HEK293T (cell line): ENCODE measurements around the gene FILIP1L.

ENCODE experiments used
- BHLHE40 ChIP-seq: fragments of 450-650 bp; IDR thresholded peaks from 2 replicates; pipeline ENCODE4 v1.6.1; 2016; ENCODE audit warnings: mild to moderate bottlenecking, moderate library complexity, borderline replicate concordance
- CTBP1 ChIP-seq: fragments of 450-650 bp; IDR thresholded peaks from 2 replicates; pipeline ENCODE4 v1.6.1; 2016; ENCODE audit warnings: borderline replicate concordance
- ELF4 ChIP-seq: fragments of 450-650 bp; IDR thresholded peaks from 2 replicates; pipeline ENCODE4 v1.6.1; 2017; ENCODE audit warnings: antibody characterized with exemption
- FOXA1 ChIP-seq: fragments of 450-650 bp; IDR thresholded peaks from 2 replicates; pipeline ENCODE4 v1.6.1; 2016; ENCODE audit warnings: mild to moderate bottlenecking
- FOXK2 ChIP-seq: fragments of 450-650 bp; IDR thresholded peaks from 2 replicates; pipeline ENCODE4 v1.6.1; 2016; ENCODE audit warnings: mild to moderate bottlenecking
- FOXM1 ChIP-seq: fragments of 450-650 bp; IDR thresholded peaks from 2 replicates; pipeline ENCODE4 v1.6.1; 2017; ENCODE audit warnings: mild to moderate bottlenecking, borderline replicate concordance
- HDGF ChIP-seq: fragments of 450-650 bp; IDR thresholded peaks from 2 replicates; pipeline ENCODE4 v1.6.1; 2017; ENCODE audit warnings: antibody characterized with exemption, borderline replicate concordance
- LEF1 ChIP-seq: fragments of 450-650 bp; IDR thresholded peaks from 2 replicates; pipeline ENCODE4 v1.6.1; 2017; ENCODE audit warnings: mild to moderate bottlenecking, borderline replicate concordance
- PKNOX1 ChIP-seq: fragments of 450-650 bp; IDR thresholded peaks from 2 replicates; pipeline ENCODE4 v1.6.1; 2016
- SP1 ChIP-seq: fragments of 450-650 bp; IDR thresholded peaks from 2 replicates; pipeline ENCODE4 v1.6.1; 2017
- SUZ12 ChIP-seq: fragments of 450-650 bp; IDR thresholded peaks from 2 replicates; pipeline ENCODE4 v1.6.1; 2016; ENCODE audit warnings: mild to moderate bottlenecking
- TARDBP ChIP-seq: fragments of 450-650 bp; IDR thresholded peaks from 2 replicates; pipeline ENCODE4 v1.6.1; 2016
- ZNF384 ChIP-seq: fragments of 450-650 bp; IDR thresholded peaks from 2 replicates; pipeline ENCODE4 v1.6.1; 2016

- TF ChIP-seq ELF4 (no peak), SUZ12 (no peak), TARDBP (no peak), PKNOX1 (no peak), SP1 (no peak), ZNF384 (no peak), FOXM1 (no peak), HDGF (no peak), CTBP1 (no peak), FOXA1 (no peak), FOXK2 (no peak), BHLHE40 (no peak), LEF1 (no peak)
Measured at GRCh38 chr3:99881121-99881524, 233.2 kb downstream of the FILIP1L start.
